Parietal lobe (tissue), 2 donors: ENCODE measurements around the gene AP2B1. TPM values are rescaled to one million over a fixed set of nuclear protein-coding genes. Genes with fewer than 3 reads are reported as not detected.
A peak's percentile ranks its signal among the peaks of the same experiment; 100 is the strongest.

ENCODE experiments used
- small RNA-seq: library from RNA; depleted of rRNA; stranded (forward); fragments of <200 nt; gene quantifications from one replicate; pipeline ENCODE3, GENCODE V24; 2014; ENCODE audit warnings: low replicate concordance
- total RNA-seq: library from RNA; depleted of rRNA; stranded (reverse); fragments of >200 nt; gene quantifications from one replicate; pipeline ENCODE4 v1.2.3, GENCODE V29; 2014

Gene AP2B1
- total RNA-seq = 190 TPM

DNA sequence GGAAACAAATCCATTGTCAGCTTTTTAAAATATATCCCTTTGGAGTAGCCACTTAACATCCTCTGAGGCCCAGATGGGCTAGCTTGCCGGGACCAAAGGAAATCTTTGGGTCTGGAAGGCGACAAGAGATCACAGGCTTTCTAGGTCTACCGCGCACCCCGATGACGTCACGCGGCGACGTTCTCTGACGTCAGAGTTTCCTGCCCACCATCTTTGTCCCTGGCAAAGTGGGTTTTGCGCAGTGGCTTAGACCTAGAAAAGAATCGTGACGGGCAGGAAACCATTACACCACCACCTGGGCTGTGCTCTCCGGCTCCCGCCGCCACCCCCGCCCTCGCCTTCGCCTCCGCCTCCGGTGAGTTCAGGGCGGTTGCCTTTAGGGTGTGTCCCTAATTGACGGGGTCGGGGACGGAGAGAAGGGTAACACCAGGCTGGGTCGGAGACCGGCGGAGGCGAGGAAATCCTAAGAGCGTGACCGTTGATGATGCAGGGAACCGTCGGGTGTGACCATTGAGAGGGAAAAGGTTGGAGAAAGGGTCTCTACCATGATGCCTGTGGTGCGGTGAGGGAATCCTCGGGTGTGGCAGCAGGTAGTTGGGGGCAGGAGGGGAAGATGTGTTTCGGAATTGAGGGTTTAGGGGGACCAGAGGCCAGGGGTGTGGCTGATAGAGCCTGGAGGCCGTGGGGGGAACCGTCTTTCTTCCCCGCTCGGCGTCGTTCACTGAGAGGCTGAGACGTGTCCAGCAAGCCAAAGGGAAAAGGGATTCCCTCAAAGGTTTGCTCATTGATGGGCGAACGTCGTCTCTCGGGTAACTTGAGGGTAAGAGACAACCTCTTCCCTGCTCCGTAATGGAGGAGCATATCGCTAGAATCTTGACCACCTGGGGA lies at the start of gene AP2B1:
Gene AP2B1 (plus strand): TSS at position 249 of the 888 bp plus-strand sequence. CDS start 6,709 bp downstream, outside the sequence.

DNA sequence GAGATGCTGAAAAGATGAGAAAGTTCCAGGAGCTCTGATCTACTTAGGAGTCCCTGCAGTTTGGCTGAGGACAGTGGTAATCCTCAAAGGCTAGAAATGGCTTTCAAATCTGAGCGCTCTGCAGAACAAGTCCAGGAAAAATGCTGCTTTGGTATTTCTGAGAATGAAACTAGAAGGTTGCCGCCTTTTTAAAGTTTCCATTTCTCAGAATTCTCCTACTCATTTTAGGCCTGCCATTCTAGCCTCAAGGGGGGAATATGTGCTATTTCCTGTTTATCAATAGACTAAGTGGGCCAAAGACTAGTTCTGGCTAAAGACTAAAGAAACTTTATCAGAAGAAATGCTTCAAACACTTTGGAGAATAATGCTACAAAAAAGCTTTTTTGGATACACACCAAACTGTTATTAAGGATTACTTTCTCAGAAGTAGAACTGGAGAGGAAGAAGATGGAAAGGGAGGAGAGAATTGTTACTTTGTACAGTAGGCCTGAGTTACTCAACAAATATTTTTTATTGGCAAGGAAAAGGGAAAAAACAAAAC lies 49.5 kb upstream of the AP2B1 start, which contains the start of gene SLFN12L:
Gene SLFN12L (minus strand): TSS at position 78 of the 541 bp plus-strand sequence. CDS start 15,314 bp downstream, outside the sequence.

DNA sequence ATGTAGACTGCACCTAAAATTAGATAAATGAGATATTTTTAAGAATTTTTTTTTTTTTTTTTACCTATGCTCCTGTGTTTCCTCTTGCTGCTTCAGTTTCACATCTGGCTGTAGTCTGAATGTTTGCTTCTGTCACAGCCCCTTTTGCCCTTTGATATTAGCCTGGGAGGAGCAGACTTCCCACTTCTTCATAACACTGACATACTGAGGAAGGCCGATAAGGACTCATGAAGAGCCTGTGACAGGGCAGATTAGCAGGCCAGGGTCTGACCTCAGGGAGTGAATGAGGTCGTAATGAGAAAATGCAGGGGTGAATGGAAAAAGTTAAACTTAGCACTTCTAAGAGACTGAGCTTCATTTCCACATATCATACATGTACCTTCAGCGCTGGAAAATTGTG lies 26.4 kb upstream of the AP2B1 start, which contains the start of gene SLFN14:
Gene SLFN14 (minus strand): TSS at position 117 of the 400 bp plus-strand sequence. CDS start 2,757 bp downstream, outside the sequence.

DNA sequence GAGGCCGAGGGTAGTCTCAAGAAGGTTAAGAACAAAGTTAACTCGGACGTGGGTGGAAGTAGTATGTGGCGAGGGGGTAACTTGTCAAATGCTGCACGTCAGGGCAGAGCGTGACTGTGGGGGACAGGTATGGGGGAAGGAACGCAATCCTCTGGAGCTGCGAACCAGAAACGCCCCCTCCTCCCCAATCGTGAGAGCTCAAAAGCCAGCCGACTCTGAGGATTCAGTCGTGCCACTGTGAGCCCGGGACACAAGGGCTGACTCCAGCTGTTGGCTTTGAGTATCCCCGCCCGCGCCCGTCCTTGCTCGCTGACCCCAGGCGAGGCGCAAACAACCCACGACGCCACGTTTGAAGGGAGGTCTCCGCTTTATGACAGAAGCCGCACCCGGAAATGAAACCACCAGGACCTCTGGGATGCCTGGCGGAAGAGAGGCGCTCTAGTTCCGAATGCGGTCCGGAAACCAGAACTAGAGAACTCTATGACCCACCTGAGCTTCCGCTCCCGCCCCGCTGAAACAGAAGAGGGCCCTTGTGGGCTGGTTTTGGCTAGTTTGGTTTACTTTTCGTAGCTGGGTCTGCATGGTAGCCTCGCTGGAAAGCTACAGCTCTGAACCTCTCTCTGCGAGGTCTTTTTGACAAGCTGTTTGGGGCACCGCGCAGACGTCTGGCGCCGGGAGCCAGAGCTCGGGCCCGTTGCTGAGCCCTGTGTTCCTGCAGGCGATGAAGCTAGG lies 8.8 kb upstream of the AP2B1 start, which contains the start of gene PEX12:
Gene PEX12 (minus strand): TSS at position 375 of the 732 bp plus-strand sequence. CDS start 550 bp downstream, outside the sequence.

DNA sequence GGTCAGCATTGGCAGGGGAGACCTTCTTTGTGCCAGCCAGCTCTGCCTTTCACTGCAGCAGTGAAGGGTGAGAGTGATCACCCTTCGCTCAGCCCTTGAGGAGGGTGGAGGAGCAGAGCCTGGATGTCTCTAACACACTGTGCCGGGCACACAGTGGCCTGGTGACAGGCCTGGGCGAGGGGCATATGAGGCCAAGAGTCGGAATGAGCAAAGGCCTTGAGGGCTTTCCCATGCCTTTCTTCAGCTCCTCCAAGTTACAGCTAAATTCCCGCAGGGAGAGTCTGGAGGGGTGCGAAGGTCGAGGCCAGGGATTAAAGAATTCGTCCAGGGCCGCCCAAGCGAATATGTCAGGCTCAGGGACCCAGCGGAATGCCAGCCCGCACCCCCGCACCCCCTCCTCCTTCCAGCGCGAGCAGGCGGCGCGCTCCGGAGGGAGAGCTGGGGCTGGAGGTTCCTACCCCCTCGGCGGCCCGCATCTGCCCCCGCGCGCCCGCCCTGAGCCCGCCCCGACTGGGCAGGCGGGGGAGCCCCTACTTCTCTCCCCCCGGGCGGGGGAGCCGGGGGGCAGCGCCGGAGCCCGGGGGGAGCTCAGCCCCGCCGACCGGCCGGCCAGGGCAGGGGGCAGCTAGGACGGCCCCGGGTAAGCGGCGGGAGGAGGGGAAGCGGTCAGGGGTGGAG lies 144.3 kb downstream of the AP2B1 start, which contains the start of gene RASL10B:
Gene RASL10B (plus strand): TSS at position 401 of the 678 bp plus-strand sequence. CDS start 3,546 bp downstream, outside the sequence.

DNA sequence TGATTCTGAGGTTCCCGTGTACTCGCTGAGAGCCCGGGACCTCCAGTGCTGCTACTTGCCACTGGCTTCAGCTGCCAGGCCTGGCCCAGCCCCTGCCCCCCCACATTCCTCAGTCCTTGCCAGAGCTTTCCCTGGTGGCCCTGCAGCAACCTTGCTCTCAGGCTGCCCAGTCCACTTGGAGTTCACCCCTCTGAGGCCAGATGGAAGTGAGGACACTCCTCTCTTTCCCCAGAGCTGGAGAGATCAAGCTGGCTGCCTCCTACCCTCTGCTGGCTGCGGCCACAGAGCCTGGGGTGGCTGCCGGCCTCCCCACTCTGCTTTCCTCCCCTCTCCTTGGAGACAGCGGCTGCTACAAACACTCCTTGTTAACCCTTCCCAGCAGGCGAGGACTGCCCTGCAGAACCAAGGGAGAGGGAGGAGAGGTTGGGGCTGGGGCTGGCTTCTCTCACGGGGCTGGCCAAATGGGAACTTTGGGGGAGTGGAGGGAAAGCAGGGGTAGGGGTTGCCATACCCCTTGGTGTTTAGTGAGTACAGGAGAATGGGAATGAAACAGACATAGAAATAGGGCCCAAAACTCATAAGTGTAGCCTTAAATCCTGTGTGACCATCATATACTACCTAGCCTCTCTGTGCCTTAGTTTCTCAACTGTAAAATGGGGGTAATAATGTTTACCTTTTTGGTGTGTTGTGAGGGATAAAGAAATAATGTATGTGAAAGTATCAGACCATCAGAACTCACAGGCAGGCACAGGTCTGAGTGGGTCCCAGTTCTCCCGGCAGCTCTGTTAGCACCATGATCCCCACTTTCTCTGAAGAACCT lies 166.0 kb downstream of the AP2B1 start, which contains the start of gene GAS2L2:
Gene GAS2L2 (minus strand): TSS at position 295 of the 820 bp plus-strand sequence. CDS start 389 bp downstream, outside the sequence.

DNA sequence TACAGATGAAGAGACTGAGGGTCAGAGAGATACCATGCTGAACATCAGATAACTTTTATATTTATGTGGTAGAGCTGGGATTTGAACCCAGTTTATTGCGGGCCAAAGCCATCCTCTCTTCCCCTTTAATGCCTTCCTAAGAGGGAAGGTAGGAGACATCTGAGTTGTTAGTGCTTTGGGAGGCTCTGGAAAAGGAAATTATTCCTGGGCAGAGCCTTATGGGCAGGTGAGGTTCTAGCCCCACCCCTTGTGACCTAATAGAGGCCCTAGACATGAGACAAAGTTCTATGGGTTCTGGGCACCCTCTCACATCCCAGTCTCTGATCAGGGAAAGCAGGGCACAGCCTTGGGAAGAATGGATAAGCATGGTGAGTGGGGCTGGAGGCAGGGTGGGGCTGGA lies 173.5 kb downstream of the AP2B1 start, which contains the start of gene C17orf50:
Gene C17orf50 (plus strand): TSS at position 301 of the 400 bp plus-strand sequence. CDS start 55 bp downstream, at position 356.

Small RNA genes lying within 50 kb of the gene (small RNA-seq; reads per million reads assigned to genes)
- gene AC004134.1 (not detected), gene AC015911.1 (not detected), gene SNORD7 (28.9 reads per million, percentile 93 among the genes with 10 or more reads in this experiment)

Other genes starting within 250 kb of the AP2B1 start
- gene SLFN11, start 213.7 kb upstream of the AP2B1 start, total RNA-seq = 2.5 TPM
- gene SLFN12, start 154.8 kb upstream of the AP2B1 start, total RNA-seq = 2.2 TPM
- 0.94 TPM for gene SLFN13, start 138.6 kb upstream of the AP2B1 start, total RNA-seq
- gene SLFN12L, start 49.6 kb upstream of the AP2B1 start, total RNA-seq = not detected
- 0.31 TPM for gene SLFN14, start 26.5 kb upstream of the AP2B1 start, total RNA-seq
- 4.7 TPM for gene PEX12, start 8.8 kb upstream of the AP2B1 start, total RNA-seq
- 6.6 TPM for gene RASL10B, start 144.3 kb downstream of the AP2B1 start, total RNA-seq
- 0.31 TPM for gene GAS2L2, start 165.9 kb downstream of the AP2B1 start, total RNA-seq
- gene C17orf50, start 173.6 kb downstream of the AP2B1 start, total RNA-seq = not detected
- 9.7 TPM for gene MMP28, start 208.3 kb downstream of the AP2B1 start, total RNA-seq
- gene TAF15, start 222.2 kb downstream of the AP2B1 start, total RNA-seq = 143 TPM